HL-60 (cell line): ENCODE data around the gene MYOF.

Experiments used
- DNase-seq, 2 experiments: peaks; one replicate each; pipeline ENCODE4 v3.0.0-alpha.2; 2010 to 2020; ENCODE audit warnings: low read depth in 1 of 2, low spot score in 1 of 2
- H3K27ac ChIP-seq: fragments of 250-450 bp; sonication (Bioruptor Pico); replicated peaks from 2 replicates; pipeline ENCODE4 v1.5.1; 2020; ENCODE audit warnings: mild to moderate bottlenecking, moderate library complexity
- H3K27me3 ChIP-seq: fragments of 250-450 bp; sonication (Bioruptor Pico); 2 replicates; pipeline ENCODE4 v1.5.1; 2021; ENCODE audit warnings: mild to moderate bottlenecking, moderate library complexity; ENCODE audit not compliant: insufficient read depth, poor library complexity, severe bottlenecking
- H3K4me3 ChIP-seq: replicated peaks from 2 replicates; pipeline ENCODE4 v1.5.1; 2011; ENCODE audit warnings: mild to moderate bottlenecking, control low read depth, low read length; ENCODE audit not compliant: insufficient read depth
- CTCF ChIP-seq: IDR thresholded peaks from one replicate; pipeline ENCODE4 v1.5.1; 2011; ENCODE audit warnings: low read length, control low read depth, inconsistent platforms; ENCODE audit not compliant: insufficient read depth
- GABPA ChIP-seq: IDR thresholded peaks from 2 replicates; pipeline ENCODE4 v1.6.1; 2012; ENCODE audit warnings: low read depth
- POLR2AphosphoS5 ChIP-seq: IDR thresholded peaks from 2 replicates; pipeline ENCODE4 v1.6.1; 2012; ENCODE audit warnings: low read depth
- SPI1 ChIP-seq: IDR thresholded peaks from 2 replicates; pipeline ENCODE4 v1.6.1; 2012; ENCODE audit warnings: low read depth, mild to moderate bottlenecking, borderline replicate concordance
- TF ChIP-seq, protein P1 (sequence below): IDR thresholded peaks from 2 replicates; pipeline ENCODE4 v1.6.1; 2012; ENCODE audit warnings: low read depth; ENCODE audit not compliant: insufficient replicate concordance

MYOF gene

DNA sequence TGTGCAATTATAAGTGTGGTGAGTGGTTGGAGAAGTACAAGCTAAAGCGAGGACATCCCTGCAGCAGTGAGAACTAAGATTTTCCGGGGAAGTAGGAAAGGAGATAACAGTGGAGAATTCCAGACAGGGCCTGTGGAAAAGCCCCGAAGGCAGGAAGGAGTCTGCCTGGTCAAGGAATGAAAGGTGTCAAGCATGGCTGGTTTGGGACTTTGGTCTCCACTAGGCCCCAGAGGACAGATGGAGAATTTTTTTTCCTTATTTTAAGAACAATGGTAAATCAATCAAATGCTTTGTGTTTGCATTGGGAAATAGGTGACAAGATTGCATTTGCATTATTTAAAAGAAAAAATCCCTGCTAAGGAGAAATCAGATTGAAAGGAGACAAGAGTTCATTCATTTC is 11.0 kb upstream of the MYOF start:
- H3K27ac ChIP-seq: no peak overlapping the region
- DNase-seq: no peak
- no peak overlapping the region for H3K4me3 ChIP-seq
- TF ChIP-seq POLR2AphosphoS5 (no peak), CTCF (no peak), SPI1 (no peak), GABPA (no peak)
- TF ChIP-seq, protein P1, sequence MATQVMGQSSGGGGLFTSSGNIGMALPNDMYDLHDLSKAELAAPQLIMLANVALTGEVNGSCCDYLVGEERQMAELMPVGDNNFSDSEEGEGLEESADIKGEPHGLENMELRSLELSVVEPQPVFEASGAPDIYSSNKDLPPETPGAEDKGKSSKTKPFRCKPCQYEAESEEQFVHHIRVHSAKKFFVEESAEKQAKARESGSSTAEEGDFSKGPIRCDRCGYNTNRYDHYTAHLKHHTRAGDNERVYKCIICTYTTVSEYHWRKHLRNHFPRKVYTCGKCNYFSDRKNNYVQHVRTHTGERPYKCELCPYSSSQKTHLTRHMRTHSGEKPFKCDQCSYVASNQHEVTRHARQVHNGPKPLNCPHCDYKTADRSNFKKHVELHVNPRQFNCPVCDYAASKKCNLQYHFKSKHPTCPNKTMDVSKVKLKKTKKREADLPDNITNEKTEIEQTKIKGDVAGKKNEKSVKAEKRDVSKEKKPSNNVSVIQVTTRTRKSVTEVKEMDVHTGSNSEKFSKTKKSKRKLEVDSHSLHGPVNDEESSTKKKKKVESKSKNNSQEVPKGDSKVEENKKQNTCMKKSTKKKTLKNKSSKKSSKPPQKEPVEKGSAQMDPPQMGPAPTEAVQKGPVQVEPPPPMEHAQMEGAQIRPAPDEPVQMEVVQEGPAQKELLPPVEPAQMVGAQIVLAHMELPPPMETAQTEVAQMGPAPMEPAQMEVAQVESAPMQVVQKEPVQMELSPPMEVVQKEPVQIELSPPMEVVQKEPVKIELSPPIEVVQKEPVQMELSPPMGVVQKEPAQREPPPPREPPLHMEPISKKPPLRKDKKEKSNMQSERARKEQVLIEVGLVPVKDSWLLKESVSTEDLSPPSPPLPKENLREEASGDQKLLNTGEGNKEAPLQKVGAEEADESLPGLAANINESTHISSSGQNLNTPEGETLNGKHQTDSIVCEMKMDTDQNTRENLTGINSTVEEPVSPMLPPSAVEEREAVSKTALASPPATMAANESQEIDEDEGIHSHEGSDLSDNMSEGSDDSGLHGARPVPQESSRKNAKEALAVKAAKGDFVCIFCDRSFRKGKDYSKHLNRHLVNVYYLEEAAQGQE: no peak
- H3K27me3 ChIP-seq: no peaks in the 10 kb centered on the region

DNA sequence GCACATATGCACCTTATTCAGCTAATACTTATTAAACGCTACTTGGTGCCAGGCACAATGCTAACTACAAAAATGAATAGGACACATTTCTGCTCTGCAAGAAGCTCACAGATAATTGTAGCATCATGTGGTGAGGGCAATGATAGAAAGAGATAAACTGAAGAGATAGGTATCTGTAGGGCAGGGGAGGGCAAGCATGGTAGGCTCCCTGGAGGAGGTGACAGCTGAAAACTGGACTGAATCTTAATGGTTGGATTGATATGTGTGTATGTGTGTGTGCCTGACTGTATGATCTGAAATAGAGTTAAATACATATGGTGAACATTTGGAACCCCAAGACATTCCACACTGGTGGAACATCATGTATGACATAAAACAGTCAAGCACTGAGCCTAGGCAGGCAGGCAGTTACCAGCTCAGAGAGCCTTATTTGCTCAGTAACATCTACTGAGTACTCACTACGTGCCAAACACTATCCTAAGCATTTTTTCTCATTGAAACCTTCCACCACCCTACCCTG is 9.5 kb upstream of the MYOF start:
- Histone ChIP-seq H3K27me3 (no peaks in the 10 kb centered on the region), H3K27ac (no peak overlapping the region), H3K4me3 (no peak overlapping the region)
- DNase-seq: no peak
- no peak for TF ChIP-seq POLR2AphosphoS5
- TF ChIP-seq, protein P1: no peak

- TF ChIP-seq POLR2AphosphoS5 (no peak), SPI1 (no peak), CTCF (no peak), GABPA (no peak)
- TF ChIP-seq, protein P1: no peak
- no peak overlapping the region for H3K27ac ChIP-seq
- no peak for DNase-seq
Measured at GRCh38 chr10:93488956-93489528, 6.9 kb upstream of the MYOF start.

More at GRCh38 chr10:93488956-93489528, 6.9 kb upstream of the MYOF start:
- Histone ChIP-seq H3K27me3 (peaks cover 2% of the 10 kb centered on the region), H3K4me3 (no peak overlapping the region)
